PFSK-1 (cell line): ENCODE measurements around the gene DEFB132.

ENCODE experiments used
- FOXP2 ChIP-seq: optimal IDR thresholded peaks from 2 replicates; pipeline ENCODE3; 2011; ENCODE audit warnings: borderline replicate concordance, control low read depth, inconsistent platforms; ENCODE audit not compliant: insufficient read depth; ENCODE audit errors: extremely low read length, extremely low read depth
- POLR2AphosphoS5 ChIP-seq: IDR thresholded peaks from 2 replicates; pipeline ENCODE4 v1.6.1; 2012; ENCODE audit warnings: low read depth, mild to moderate bottlenecking, control low read depth, low read length, moderate library complexity
- SIN3A ChIP-seq: IDR thresholded peaks from 2 replicates; pipeline ENCODE4 v1.6.1; 2012; ENCODE audit warnings: mild to moderate bottlenecking, low read length, moderate library complexity, borderline replicate concordance; ENCODE audit not compliant: insufficient read depth

DNA sequence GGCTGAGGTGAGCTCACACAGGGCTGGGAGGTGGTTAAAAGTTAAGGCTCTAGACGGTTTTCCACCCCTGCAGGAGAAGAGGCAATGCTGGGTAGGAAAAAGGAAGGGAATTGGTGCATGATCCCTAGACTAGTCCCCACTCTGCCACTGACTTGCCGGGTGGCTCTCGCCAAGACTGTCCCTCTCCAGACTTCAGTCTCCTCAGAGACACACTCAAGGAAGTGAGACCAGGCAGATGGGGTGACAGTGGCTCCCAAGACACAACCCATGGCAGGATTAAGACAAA lies 19.9 kb downstream of the DEFB132 start:
- TF ChIP-seq POLR2AphosphoS5 (no peak), FOXP2 (no peak), SIN3A (no peak)
